Heart right ventricle (tissue), 16 donors: ENCODE data around the gene KCTD10. TPM values are rescaled to one million over a fixed set of nuclear protein-coding genes. Genes with fewer than 3 reads are reported as not detected.

Experiments used
- ATAC-seq, 8 donors: fragments of 200-7000 bp; cut with Tn5 transposase; one replicate each; pipeline ENCODE4 v1.9.1; 2020; ENCODE audit warnings: mild to moderate bottlenecking in 8 of 8, moderate library complexity in 8 of 8, moderate number of reproducible peaks in 1 of 8
- DNase-seq, 2 donors: peaks; one replicate each; pipeline ENCODE4 v3.0.0-alpha.2; 2020
- H3K27ac ChIP-seq, 10 donors: fragments of 200-600 bp; sonication (generic) in 2 of 10; one replicate each; pipeline versions ENCODE4 v1.5.0 to v1.8.0; 2020 to 2022; ENCODE audit warnings: mild to moderate bottlenecking in 3 of 10
- H3K27me3 ChIP-seq, 7 donors: fragments of 200-600 bp; one replicate each; pipeline ENCODE4 v1.8.0; 2021 to 2022; ENCODE audit warnings: mild to moderate bottlenecking in 2 of 7
- H3K36me3 ChIP-seq, 9 donors: fragments of 200-600 bp; sonication (generic) in 1 of 9; one replicate each; pipeline versions ENCODE4 v1.5.0 to v1.8.0; 2020 to 2022; ENCODE audit warnings: mild to moderate bottlenecking in 2 of 9
- H3K4me1 ChIP-seq, 9 donors: fragments of 200-600 bp; sonication (generic) in 1 of 9; one replicate each; pipeline versions ENCODE4 v1.5.0 to v1.8.0; 2020 to 2022; ENCODE audit warnings: mild to moderate bottlenecking in 4 of 9
- H3K4me3 ChIP-seq, 10 donors: fragments of 200-600 bp; sonication (generic) in 2 of 10; one replicate each; pipeline versions ENCODE4 v1.5.0 to v1.8.0; 2020 to 2022; ENCODE audit warnings: mild to moderate bottlenecking in 7 of 10, moderate library complexity in 2 of 10
- H3K9me3 ChIP-seq, 11 donors: fragments of 200-600 bp in 10 of 11; sonication (generic) in 2 of 11; one replicate each; pipeline versions ENCODE4 v1.5.0 to v1.8.0; 2013 to 2022; ENCODE audit warnings: mild to moderate bottlenecking in 2 of 11, control low read depth in 1 of 11, moderate library complexity in 1 of 11
- CTCF ChIP-seq, 9 donors: fragments of 200-600 bp; sonication (generic) in 2 of 9; IDR thresholded peaks; one replicate each; pipeline versions ENCODE4 v1.5.0 to v1.8.0; 2021 to 2022; ENCODE audit warnings: antibody characterized with exemption in 9 of 9, mild to moderate bottlenecking in 5 of 9, moderate library complexity in 1 of 9
- WGBS, 2 donors: extraction: QIAGEN DNeasy Blood & Tissue Kit; methylation state at CpG; one replicate each; pipeline ENCODE4 v1.1.7; 2013; ENCODE audit warnings: inconsistent platforms in 1 of 2; 5-methylcytosine and 5-hydroxymethylcytosine counted together
- intact Hi-C, 10 donors: fragments of 100-400 bp; cut with DNase I; formaldehyde crosslinking; loops; one replicate each; pipeline versions ENCODE4 v1.11.1 to v1.14.2; 2022
- polyA plus RNA-seq, 2 donors: library from polyadenylated mRNA; stranded (reverse); fragments of 200-250 nt; gene quantifications; one replicate each; pipeline ENCODE4 v1.2.3, GENCODE V29; 2013
- total RNA-seq, 10 donors: library from RNA; stranded (reverse); fragmentation: NEBNext Ultra II Directional in 3 of 10; extraction: Animal tissue kit (Norgen Biotek cat#: 25700) in 3 of 10; gene quantifications; one replicate each; pipeline versions ENCODE4 v1.2.1 to v1.2.4, GENCODE V29; 2021 to 2023
- donor health status: Arrhythmogenic right ventricular cardiomyopathy.
- donor health status: ischemic (EF 13 %, LVEDD 7.1; RV severe dilation, severe dysfunction).
- donor health status: healthy with polysubstance abuse.
- donor health status: DM: no; HTN: yes; CAD: no.
- donor health status: DM: no; HTN: no; CAD: no.
- donor health status: ischemic (EF 25% LVEDD 6.9; RV normal size, moderate dysfunction).
- donor health status: ischemic (EF 25% LVEDD 5.7; RV mildly dilated, moderate dysfunction).
- donor health status: healthy.
- donor health status: DM: yes; HTN: yes; CAD: no.
- donor health status: Ischemic cardiomyopathy.
- donor health status: ischemic (EF 35%, LVEDD 5.7; RV mildly dilated, moderate dysfunction).
- donor health status: nonischemic (EF 11% LVEDD 7.7; RV severe dilation, severe dysfunction).
- donor health status: DM: yes; HTN: yes; CAD: no.
- donor health status: PGD.
- donor health status: ischemic (EF 29% LVEDD 5.4; RV normal size, mild dysfunction).
- donor health status: nonischemic (EF 23%, LVEDD 6.1; RV moderate dilation, normal function).

The KCTD10 gene
- total and polyA plus RNA-seq, 12 donors: 13.6 to 64.9 (median 31.9) TPM

- H3K27me3 ChIP-seq: no peaks in the 10 kb centered on the region
- H3K27ac ChIP-seq: peak overlapping the region; percentile 87 to 99 (median 98)
- no peak for TF ChIP-seq CTCF (IDR thresholded peaks at IDR 0.05)
- ATAC-seq (peak; percentile 85 to 93 (median 91)), DNase-seq (peak; percentile 85 to 86)
- WGBS, 2 donors: 44 to 50% methylated on average over 13 of the region's 13 CpGs
- intact Hi-C loops: loop anchor here in 2 of 10 donors (2.0 to 5.0 kb wide), 2 partner anchors 15 to 35 kb away; no protein-coding TSS in a partner anchor
- peak overlapping the region in 3 of 10 donors; percentile 9 to 31 (median 17) for H3K4me3 ChIP-seq
- H3K9me3 ChIP-seq: no peaks in the 10 kb centered on the region
- H3K4me1 ChIP-seq: peaks cover 40 to 100% (median 98%) of the 10 kb centered on the region in 9 donors
- peaks cover 0 to 60% (median 6%) of the 10 kb centered on the region in 9 donors for H3K36me3 ChIP-seq
These were observed 15.0 kb downstream of the KCTD10 start for GRCh38 chr12:109461846-109462756.

- H3K4me1 ChIP-seq: peaks cover 35 to 95% (median 89%) of the 10 kb centered on the region in 9 donors
- peak overlapping the region; percentile 87 to 99 (median 98) for H3K27ac ChIP-seq
- 47 to 50% methylated on average over 8 of the region's 8 CpGs for WGBS, 2 donors
- no peaks in the 10 kb centered on the region for H3K27me3 ChIP-seq
- ATAC-seq: peak; percentile 16 to 55 (median 38)
- peaks cover 0 to 60% (median 14%) of the 10 kb centered on the region in 9 donors for H3K36me3 ChIP-seq
- intact Hi-C loops: loop anchor here in 1 of 10 donors (5.0 kb wide), 1 partner anchor 34 kb away; no protein-coding TSS in a partner anchor
- H3K9me3 ChIP-seq: no peaks in the 10 kb centered on the region
- H3K4me3 ChIP-seq: peak overlapping the region in 2 of 10 donors; percentile 9 to 10
- TF ChIP-seq CTCF (IDR thresholded peaks at IDR 0.05): no peak
- peak in 1 of 2 donors; percentile 53 for DNase-seq
These were observed 15.9 kb downstream of the KCTD10 start for GRCh38 chr12:109461049-109461845.

GRCh38 chr12:109460538-109460937 lies 16.6 kb downstream of the KCTD10 start:
- H3K9me3 ChIP-seq: no peaks in the 10 kb centered on the region
- peaks cover 0 to 60% (median 21%) of the 10 kb centered on the region in 9 donors for H3K36me3 ChIP-seq
- WGBS, 2 donors: 90% methylated on average over 13 of the region's 13 CpGs
- intact Hi-C loops: loop anchor here in 1 of 10 donors (5.0 kb wide), 1 partner anchor 33 kb away; no protein-coding TSS in a partner anchor
- no peak for DNase-seq
- no peaks in the 10 kb centered on the region for H3K27me3 ChIP-seq
- peak in 1 of 8 donors; percentile 6 for ATAC-seq
- peaks cover 30 to 88% (median 82%) of the 10 kb centered on the region in 9 donors for H3K4me1 ChIP-seq
- H3K4me3 ChIP-seq: no peak overlapping the region
- H3K27ac ChIP-seq: peak overlapping the region; percentile 87 to 99 (median 98)
- TF ChIP-seq CTCF (IDR thresholded peaks at IDR 0.05): no peak

GRCh38 chr12:109459247-109459646 lies 17.9 kb downstream of the KCTD10 start:
- Histone ChIP-seq H3K4me1 (peaks cover 22 to 75% (median 69%) of the 10 kb centered on the region in 9 donors), H3K36me3 (peaks cover 0 to 62% (median 32%) of the 10 kb centered on the region in 9 donors), H3K4me3 (no peak overlapping the region), H3K27me3 (no peaks in the 10 kb centered on the region), H3K9me3 (no peaks in the 10 kb centered on the region), H3K27ac (peak overlapping the region in 9 of 10 donors; percentile 10 to 99 (median 97))
- no peak for ATAC-seq
- WGBS, 2 donors: 71% methylated on average over 6 of the region's 6 CpGs
- intact Hi-C loops: no loop called here
- no peak for TF ChIP-seq CTCF (IDR thresholded peaks at IDR 0.05)
- DNase-seq: no peak
